GM18870 (cell line): ENCODE measurements around the gene CADM2.
"Not testable (repeated sequence)": the region's sequence is repeated elsewhere in the genome, so short reads cannot be mapped to it uniquely, and the experiment has no call there.

ENCODE experiments used
- ATAC-seq: cut with Tn5 transposase; IDR thresholded peaks from one replicate; pipeline ENCODE4 v1.9.1; 2021; ENCODE audit warnings: moderate library complexity; ENCODE audit not compliant: unreplicated experiment

The CADM2 gene

GRCh38 chr3:84958495-84959469 is at the start of gene CADM2:
CADM2 (plus strand) TSS chr3:84958989.
- ATAC-seq = peak; percentile 85

DNA sequence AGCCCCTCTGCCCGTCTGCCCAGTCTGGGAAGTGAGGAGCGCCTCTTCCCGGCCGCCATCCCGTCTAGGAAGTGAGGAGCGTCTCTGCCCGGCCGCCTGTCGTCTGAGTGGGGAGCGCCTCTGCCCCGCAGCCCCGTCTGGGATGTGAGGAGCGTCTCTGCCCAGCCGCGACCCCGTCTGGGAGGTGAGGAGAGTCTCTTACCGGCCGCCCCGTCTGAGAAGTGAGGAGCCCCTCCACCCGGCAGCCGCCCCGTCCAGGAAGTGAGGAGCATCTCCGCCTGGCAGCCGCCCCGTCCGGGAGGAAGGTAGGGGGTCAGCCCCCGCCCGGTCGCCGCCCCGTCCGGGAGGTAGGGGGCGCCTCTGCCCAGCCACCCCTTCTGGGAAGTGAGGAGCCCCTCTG is 40.2 kb upstream of the CADM2 start:
- ATAC-seq = not testable (repeated sequence)

DNA sequence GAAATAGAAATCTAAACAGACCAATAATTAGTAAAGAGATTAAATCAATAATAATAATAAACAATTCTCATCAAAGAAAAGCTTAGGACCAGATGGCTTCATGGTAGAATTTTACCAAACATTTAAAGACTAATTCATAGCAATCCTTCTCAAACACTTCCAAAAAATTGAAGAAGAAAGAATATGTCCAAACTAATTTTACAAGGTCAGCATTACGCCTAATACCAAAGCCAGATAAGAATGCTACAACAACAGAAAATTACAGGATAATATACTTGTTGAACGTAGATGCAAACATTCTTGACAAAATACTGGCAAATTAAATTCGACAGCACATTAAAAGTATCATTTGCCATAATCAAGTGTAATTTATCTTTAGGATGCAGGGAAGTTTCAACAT is 36.1 kb upstream of the CADM2 start:
- ATAC-seq = no peak

- ATAC-seq = no peak
Observed at GRCh38 chr3:84925571-84925970, 33.2 kb upstream of the CADM2 start.

- ATAC-seq = no peak
Observed at GRCh38 chr3:84943379-84943778, 15.4 kb upstream of the CADM2 start.

DNA sequence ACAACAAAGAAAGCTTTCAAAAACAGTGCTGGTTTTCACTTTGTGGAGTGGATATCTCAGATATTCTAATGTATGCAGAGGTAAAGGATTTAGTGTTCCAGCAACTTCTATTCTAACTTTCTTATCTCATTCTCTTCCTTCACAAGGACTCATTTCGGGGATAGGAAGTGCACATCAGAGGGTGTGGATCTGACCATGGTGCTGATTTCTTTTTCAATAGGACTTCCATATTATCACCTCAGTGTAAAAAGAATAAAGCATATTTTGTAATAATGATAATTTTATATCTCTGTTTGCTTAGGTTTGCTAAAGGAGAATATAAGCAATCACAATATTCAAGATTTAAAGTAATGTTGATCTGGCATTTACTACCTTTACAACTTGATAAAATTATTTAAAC is 12.5 kb upstream of the CADM2 start:
- ATAC-seq = no peak

- no peak for ATAC-seq
Observed at GRCh38 chr3:84959470-84960271, 882 bp downstream of the CADM2 start.

GRCh38 chr3:84960581-84960980 is 1.8 kb downstream of the CADM2 start:
- no peak for ATAC-seq

DNA sequence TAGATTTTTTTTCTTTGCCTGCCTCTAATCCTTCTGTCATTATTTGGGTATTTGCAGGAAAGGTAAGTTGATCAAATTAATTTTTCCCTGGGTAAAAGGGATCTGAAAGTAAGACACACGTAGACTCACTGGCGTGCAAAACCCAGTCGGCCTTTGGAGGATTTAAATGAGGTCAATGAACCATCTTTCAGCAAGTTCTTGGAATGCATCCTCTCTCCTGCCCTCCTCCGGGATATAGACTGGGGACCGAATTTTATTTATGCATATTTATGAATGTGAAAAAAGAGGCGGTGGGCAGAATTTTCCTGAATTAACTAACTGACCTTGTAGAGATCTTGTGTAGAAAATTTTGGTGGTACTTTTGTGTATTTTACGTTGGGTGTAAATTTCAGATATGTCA is 2.2 kb downstream of the CADM2 start:
- ATAC-seq = no peak

GRCh38 chr3:84961521-84962255 is 2.9 kb downstream of the CADM2 start:
- ATAC-seq = no peak

GRCh38 chr3:84962415-84962814 is 3.6 kb downstream of the CADM2 start:
- ATAC-seq = no peak

DNA sequence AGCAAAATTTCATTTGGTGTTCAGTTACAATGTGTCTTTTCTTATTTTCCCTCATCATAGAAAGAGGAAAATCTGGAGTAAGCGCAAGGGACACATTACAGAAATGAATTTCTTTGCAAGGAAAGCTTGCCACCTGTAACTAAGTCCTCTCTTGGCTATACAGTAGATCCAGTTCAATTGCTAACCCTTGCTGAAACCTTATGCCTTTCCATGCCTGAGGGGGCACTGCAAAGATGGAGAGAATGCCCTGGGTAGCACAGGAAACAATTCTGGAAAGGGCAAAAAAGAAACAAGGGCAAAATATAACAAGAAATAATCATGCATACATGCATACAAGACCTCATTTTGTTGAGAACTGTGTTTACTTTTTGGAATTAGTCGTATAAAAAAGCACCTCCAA is 4.3 kb downstream of the CADM2 start:
- ATAC-seq = no peak

DNA sequence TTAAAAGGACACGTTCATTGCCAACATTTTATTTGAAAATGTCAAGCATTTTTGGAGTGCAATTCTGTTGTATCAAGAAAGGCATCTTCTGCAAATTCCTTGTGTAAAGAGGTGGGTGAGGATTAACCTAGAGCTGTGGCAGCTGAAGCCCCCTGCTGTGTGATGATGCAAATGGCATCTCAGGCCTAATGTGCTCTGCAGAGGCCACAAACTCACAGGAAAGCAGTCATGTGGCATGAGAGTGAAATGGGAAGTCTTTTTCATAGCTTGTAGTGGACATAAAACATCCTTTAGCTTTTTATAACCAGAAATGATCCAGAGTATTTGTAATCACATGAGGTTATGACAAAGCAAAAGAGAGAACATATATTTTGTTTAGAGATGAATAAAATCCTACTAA is 6.4 kb downstream of the CADM2 start:
- ATAC-seq = no peak

- ATAC-seq = no peak
Observed at GRCh38 chr3:84967767-84968581, 9.2 kb downstream of the CADM2 start.

DNA sequence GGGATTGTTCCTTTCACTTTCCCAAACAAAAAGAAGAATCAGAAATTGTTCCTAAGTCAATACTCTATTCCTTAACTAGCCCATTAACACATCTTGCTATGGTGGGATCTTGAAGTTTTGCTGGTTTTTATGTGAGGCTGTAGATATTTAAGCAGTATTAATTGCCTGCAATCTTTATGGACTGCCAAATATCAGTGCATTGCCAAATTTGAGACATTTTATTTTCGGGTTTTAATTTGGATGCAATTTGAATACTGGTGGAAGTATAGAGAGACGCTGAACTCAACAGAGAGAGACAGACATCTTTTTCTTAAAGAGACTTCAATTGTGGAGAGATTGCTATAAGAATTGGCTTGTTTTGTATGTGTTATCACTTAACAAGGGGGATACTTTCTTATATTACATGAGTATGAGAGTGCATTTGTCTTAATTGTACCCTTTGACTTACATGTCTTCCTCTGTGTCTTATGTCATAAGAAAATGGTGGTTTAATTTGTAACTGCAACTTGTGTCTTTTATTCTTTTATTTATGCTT is 10.0 kb downstream of the CADM2 start:
- ATAC-seq = no peak

- ATAC-seq = no peak
Observed at GRCh38 chr3:84974347-84974746, 15.6 kb downstream of the CADM2 start.

DNA sequence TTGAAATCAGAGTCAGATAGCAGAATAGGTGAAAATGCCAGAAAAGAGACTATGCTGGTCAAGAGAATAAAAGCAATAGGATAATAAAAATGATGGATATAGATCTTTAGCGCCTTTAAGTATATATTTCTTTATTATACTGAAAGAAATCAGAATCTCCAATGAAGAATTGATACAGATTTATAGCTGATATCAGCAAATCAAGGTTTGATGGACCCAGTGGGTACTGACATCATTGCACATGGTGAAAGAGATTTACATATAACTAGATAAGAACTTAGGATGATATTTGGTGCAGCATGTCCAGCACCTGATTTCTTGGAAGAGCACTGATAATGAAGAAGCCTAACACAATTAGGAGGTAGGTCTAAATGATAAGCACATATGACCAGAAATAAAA is 18.2 kb downstream of the CADM2 start:
- ATAC-seq = no peak

DNA sequence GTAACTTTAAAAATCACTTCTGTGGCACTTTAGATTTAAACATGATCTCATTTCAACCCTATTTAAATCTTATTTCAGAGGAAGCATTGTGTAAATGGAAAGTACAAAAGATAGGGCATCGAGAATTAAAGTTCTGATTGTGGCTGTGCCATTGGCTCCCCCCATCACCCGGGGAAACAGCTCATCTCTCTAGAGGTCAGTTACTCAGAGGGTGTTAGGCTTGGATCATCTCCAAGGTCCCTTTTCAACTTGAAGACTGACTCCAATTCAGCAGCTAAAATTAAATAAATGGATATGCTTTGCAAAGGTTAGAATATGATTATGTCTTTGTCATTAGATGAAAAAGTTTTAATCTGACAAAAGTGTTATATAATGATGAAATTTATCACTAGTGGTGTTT is 20.1 kb downstream of the CADM2 start:
- ATAC-seq = no peak

- ATAC-seq = no peak
Observed at GRCh38 chr3:84980011-84980410, 21.2 kb downstream of the CADM2 start.

- ATAC-seq = no peak
Observed at GRCh38 chr3:84980456-84980855, 21.7 kb downstream of the CADM2 start.
